LoVo (cell line): ENCODE data around the gene DEGS1.
"Not testable (repeated sequence)": the region's sequence is repeated elsewhere in the genome, so short reads cannot be mapped to it uniquely, and the experiment has no call there.

Experiments used
- DNase-seq: peaks from one replicate; pipeline ENCODE4 v3.0.0-alpha.2; 2016; ENCODE audit warnings: low spot score

The DEGS1 gene

DNA sequence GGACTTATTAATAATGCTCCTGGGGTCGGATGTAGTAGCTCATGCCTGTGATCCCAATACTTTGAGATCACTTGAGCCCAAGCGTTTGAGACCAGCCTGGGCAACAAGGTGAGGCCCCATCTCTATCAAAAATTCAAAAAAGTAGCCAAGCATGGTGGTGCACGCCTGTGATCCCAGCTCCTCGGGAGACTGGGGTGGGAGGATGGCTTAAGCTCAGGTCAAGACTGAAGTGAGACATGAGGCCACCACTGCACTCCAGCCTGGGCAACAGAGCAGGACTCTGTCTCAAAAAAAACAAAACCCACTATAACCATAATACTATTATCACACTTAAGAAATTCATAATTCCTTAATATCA, 1.6 kb upstream of the DEGS1 start:
- no peak for DNase-seq

DNA sequence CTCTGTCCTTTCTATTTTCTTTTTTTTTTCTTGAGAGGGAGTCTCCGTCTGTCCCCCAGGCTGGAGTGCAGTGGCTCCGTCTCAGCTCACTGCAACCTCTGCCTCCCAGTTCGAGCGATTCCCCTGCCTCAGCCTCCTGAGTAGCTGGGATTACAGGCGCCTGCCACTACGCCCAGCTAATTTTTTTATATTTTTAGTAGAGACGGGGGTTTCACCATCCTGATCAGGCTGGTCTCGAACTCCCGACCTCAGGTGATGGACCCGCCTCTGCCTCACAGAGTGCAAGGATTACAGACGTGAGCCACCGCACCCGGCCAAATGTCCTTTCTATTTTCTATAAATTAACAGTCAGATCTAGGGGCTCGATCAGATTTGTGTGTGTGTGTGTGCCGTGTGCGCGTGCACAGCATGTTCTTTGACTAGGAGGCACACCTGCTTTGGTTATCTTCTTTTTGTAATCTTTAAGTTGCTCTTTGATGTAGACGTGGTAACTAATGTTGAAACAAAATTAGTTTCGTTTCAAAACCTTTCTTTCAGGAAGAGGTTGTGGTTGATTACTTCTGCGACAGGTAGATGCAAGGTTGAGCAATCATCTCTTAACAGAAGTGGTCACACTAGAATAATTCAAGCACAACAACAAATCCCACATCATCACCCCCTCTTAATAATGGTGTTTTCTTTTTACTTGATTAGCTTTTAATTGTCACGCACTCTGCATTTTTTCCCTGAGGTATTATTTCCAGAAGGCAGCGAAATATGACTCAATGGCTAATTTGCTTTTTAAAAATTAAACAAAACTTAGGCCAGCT, 779 bp upstream of the DEGS1 start:
- peak; percentile 32 for DNase-seq

DNA sequence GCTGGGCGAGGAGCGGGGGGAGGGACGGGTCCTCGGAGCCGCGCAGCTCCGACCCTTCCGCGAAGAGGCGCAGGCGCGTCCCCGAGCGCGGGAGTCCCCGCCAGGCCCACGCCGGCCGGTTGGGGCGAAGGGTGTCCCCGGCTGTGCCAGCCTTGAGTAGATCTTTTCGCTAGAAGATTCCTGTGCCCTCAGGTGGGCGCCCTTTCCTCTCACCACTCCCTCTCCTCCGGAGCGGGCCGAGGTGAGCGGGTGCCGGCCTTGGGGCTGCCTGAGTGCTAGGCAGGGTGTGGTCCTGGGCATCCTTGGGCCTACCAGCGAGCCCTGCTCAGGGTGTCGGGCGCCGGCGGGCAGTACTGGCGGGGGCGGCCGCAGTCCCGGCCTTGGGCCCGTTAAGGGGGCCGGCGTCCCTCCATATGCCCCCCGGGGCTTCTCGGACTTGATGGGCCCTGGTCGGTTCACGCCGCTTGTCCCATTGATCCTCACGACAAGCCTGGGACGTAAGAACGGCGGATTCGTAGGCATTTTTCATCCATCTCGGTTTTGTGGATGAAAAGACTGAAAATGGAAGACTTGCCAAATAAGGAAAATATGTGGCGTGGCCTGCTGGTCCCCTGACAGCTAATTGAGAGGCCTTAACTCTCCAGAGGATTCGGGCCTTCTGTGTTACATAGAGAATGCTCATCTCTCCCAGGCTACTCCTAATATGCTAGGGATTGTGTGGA, 712 bp downstream of the DEGS1 start:
- DNase-seq, result peak; percentile 49

DNA sequence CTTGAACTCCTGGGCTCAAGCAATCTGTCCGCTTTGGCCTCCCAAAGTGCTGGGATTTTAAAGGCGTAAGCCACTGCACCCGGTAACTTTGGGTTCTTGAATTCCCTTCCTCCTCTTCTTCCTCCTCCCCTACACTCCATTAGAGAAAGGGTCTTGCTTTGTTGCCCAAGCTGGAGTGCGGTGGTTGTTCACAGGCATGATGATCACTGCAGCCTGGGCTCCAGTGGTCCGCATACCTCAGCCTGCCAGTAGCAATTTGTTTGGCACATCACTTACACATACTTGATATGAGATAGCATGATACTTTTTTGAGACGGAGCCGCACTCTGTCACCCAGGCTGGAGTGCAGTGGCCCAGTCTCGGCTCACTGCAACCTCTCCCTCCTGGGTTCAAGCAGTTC, 2.2 kb downstream of the DEGS1 start:
- no peak for DNase-seq

DNA sequence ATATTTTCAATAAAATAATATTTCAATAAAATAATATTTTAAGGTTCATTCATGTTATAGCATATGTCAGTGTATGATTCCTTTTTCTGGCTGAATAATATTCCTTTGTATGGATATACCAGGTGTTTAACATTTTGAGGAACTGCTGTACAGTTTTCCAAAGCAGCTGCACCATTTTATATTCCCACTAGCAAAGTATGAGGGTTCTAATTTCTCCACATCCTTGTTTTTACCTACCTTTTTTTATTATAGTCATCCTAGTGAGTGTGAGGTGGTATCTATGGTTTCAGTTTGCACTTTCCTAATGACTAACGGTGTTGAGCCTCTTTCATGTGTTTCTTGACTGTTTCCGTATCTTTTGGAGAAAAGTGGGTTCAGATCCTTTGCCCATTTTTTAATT, 5.2 kb downstream of the DEGS1 start:
- no peak for DNase-seq

DNA sequence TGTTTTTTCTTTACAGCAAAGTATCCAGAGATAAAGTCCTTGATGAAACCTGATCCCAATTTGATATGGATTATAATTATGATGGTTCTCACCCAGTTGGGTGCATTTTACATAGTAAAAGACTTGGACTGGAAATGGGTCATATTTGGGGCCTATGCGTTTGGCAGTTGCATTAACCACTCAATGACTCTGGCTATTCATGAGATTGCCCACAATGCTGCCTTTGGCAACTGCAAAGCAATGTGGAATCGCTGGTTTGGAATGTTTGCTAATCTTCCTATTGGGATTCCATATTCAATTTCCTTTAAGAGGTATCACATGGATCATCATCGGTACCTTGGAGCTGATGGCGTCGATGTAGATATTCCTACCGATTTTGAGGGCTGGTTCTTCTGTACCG, 6.5 kb downstream of the DEGS1 start:
- DNase-seq, result no peak

DNA sequence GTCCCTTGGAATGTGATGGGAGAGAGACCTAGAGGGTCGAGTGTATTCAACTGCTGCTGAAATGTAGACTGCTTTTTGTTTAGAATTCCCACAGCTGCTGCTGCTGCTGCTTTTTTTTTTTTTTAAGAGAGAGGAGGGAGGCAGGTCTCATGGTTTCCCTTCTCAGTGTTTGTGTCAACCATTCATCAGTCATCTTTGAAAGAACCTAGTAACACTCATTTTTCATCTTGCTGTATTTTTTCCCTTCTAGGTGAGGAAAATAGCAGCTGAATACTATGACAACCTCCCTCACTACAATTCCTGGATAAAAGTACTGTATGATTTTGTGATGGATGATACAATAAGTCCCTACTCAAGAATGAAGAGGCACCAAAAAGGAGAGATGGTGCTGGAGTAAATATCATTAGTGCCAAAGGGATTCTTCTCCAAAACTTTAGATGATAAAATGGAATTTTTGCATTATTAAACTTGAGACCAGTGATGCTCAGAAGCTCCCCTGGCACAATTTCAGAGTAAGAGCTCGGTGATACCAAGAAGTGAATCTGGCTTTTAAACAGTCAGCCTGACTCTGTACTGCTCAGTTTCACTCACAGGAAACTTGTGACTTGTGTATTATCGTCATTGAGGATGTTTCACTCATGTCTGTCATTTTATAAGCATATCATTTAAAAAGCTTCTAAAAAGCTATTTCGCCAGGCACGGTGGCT, 9.2 kb downstream of the DEGS1 start:
- DNase-seq, result no peak

DNA sequence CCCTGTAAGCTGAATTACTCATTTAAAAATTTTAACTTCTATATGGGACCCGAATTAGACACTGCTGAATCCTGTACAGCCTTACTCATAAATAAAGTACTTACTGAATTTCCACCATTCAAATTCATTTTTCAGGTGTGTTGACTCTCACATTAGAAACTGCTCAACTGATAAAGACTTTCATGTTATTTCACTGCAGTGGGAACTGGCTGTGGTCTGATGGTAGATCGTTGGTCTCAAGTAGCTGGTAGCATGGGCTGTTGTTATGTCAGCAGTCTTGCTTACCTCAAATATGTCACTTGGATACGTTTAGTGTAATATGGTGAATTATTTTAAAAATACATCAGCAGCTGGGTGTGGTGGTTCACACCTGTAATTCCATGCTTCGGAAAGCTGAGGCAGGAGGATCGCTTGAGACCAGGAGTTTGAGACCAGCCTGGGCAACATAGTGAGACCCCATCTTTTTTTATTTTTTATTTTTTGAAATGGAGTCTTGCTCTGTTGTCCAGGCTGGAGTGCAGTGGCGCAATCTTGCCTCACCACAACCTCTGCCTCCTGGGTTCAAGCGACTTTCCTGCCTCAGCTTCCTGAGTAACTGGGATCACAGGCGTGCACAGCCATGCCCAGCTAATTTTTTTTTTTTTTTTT, 10.4 kb downstream of the DEGS1 start:
- DNase-seq, result no peak

DNA sequence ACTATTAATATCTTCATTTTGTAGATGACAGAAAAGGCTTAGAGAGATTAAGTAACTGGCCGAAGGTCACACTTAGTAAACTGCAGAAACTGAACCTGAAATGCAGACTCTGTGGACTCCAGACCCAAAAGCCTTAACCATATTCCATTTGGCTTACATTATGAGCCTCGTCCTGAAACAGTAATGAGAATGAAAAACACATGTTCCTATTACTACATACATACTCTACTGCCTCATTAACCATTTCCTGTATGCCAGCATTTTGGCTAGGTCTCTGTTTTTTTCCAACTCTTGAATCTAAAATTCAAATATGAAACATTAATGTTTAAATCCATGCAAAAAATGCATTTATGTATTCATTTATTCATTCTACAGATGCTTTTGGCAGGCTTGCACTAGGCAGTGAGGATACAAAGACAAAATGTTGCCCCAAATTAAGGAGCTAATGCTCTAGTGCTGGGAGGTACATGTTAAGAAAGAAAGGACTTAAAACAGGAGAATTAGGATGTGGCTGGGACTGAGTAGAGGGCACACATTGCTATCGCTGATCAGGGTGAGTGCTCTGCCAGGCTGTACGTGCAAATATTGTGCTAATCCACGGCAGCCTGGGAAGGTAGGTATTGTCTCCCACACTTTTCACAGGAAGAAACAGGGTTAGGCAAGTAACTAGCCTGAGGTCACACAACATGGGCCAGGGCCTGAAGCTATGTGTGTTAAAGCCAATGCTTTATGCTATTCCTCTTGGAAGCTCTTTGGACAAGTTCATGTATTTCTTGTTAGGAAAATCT, 14.0 kb downstream of the DEGS1 start:
- no peak for DNase-seq

DNA sequence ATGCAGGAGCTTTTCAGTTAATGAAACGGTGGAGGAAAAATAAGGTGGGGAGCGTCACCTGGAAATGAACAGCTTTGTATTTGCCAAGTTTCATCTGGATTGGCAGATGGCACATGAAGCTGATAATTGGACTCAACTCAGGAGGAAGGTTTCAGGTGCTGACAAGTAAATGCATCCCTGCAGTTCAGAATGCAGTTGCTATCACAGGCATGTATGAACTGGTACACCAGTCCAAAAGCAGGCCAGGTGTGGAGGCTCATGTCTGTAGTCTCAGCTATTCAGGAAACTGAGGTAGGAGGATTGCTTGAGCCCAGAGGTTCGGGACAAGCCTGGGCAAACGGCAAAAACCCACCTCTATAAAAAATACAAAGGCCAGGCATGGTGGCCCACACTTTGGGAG, 15.5 kb downstream of the DEGS1 start:
- no peak for DNase-seq

DNA sequence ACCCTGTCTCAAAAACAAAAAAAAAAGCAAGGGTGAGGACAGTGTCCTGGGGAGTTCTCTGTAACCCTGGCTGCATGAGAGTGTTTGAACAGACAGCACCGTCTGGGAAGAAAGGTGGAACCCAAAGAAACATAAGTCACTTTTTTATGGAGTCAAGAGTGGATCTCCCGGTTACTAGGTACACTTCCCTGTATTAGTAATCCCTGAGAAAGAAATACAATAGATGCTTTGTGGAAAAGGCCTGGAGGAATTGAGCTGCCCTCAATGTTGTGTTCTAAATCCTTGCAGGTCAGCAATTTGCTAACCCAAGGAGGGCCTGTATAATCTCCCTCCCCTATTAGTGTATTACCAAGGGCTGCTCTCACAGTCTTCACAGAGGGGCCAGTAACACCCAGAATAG, 16.6 kb downstream of the DEGS1 start:
- DNase-seq, result no peak

DNA sequence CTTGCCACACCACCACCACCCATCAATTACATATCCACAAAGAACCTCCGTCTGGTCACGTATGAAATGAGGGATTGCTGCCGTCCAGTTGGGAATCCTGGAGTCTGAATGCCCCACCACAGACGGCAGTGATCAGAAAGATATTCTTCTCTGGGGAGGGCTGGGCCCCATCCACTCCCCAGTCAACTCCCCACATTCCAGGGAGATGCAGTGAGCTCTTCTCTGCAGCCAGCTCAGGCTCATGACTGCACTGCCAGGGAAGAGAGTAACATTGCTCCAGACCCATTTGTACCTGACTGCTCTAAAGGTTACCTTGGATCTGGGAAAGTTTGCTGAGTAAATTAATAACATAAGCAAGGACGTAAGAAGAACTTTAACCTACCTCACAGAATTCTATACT, 18.3 kb downstream of the DEGS1 start:
- DNase-seq, result no peak

DNA sequence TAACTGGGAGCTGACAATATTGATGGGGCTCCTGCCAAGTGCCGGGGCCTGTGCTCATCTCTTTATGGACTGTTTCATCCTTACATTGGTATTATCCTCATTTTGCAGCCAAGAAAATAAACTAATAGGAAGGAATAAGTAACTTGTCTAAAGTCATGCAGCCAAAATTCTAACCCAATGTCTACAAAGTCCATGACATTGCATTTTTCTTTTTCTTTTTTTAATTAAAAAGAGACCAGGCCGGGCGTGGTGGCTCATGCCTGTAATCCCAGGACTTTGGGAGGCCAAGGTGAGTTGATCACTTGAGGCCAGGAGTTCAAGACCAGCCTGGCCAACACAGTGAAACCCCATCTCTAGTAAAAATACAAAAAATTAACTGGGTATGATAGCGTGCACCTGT, 18.8 kb downstream of the DEGS1 start:
- no peak for DNase-seq

DNA sequence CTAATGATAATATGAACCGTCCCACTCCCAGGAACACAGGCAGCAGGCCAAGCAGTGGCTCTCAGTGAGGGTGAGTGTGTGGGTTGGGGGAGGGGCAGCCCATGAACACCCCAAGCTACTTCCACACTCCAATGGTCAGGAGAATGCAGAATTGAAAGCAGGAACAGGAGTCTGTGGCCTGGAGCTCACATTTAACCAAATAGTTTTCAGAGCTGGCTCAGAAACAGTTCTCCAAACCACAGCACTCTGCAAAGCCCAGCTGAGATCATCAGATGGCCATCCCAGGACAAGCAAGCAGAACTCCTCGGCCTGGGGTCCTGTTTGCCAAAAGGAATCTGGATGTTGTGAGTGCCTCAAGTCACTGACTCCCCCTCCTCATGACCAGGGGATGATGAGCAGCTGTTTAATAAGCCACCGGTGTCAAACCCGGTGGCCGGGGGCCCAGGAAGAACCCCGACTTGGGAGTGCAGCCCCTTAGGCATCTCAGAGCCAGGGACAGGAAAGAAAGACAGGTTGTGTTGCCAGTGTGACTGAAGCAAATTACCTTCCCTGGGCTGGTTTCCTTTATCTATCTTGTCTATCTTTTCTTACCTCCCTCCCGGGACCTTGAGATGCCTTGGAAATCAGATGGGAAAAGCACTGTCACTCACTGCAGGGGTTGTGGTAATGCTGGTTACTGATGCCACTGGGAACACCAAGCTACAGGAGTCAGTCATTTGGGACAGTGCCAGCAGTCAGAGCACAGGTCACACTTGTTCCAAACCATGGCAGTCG, 20.4 kb downstream of the DEGS1 start:
- DNase-seq, result no peak

DNA sequence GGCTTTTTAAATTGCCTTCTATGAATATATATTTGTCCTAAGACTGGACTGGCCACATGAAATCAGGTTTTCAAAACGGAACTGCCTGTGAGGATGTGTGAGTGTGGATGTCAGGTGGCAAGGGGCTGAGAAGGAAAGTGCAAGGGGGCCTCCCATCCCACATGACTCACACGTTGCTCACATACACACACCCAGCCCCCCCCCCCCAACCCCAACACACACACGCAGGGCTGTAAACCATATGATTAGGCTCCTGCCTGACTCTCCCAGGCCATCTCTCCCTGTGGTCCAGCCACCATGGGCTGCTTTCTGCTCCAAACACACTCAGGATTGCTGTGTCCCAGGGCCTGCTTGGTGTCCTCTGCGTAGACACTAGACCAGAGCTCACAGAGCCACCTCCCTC, 22.4 kb downstream of the DEGS1 start:
- DNase-seq, result no peak

DNA sequence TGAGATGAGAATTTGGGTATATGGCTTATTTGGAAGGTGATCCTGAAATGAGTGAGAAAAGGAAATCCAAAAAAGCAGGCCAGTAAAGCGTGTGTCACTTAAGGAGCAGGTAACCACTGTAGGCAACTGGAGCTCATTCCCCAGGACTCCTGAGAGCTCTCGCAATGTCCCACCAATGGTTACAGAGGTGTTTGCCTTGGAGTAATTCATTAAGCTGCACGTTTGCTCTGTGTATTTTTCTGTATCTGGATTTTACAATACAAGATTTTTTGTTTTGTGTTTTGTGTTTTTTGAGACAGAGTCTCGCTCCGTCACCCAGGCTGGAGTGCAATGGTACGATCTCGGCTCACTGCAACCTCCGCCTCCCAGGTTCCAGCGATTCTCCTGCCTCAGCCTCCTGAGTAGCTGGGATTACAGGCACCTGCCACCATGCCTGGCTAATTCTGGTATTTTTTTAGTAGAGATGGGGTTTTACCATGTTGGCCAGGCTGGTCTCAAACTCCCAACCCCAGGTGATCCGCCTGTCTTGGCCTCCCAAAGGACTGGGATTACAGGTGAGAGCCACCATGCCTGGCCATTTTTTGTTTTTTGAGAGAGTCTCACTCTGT, 23.0 kb downstream of the DEGS1 start:
- DNase-seq, result not testable (repeated sequence)

DNA sequence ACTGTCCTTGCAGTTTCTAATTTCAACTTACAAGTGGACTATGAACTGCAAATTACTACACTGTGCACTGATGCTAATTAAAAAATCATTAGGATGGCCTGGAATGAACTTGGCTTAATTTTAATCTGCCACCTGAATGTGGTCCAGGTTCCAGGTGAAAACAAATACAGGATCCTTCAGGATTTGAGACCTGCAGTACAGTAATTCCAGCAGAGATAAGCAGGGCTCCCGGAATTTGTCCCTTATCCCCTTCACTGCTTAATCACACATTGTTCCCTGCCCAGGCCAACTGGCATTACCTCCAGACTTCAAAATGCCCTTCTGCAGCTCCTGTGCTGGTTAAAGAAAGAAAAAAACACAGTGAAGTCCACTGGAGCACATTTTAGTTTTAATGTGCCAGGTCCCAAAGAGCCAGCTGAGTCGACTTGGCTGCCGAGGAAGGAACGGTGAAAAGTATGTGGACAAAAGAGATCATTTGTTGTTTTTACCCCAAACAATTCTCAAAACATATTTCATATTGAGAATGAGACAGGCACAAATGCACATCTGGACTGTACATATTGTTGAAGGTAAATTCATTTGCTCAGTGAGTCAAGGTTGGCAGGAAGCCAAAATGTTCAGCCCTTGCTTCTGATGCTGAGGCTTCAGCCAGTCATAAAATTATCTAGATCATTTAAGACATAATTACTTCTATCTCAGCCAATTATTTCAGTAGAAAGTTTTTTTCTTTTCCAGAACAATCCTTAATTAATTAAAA, 28.3 kb downstream of the DEGS1 start:
- DNase-seq, result peak; percentile 63

DNA sequence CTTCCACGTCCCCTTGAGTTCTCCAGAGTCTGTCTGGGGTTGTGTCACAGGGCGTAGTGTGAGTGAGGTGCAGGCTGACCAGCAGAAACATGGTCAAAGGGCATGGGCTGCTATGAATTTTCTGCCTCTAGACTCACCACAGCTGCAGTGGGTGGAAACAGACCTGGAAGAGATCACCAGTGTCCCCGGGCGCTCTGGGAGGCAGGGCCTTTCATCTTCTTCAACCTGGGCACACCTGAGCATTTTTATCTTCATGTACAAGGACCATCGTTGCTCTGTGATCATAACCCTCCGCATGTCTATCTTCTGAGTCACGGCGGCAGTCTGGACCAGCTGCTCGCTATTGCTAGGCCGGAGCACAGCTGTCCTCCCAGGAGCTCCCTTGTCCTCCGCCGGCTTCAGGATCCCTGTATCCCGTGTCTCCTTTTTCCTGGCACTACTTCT, 29.6 kb downstream of the DEGS1 start:
- no peak for DNase-seq

DNA sequence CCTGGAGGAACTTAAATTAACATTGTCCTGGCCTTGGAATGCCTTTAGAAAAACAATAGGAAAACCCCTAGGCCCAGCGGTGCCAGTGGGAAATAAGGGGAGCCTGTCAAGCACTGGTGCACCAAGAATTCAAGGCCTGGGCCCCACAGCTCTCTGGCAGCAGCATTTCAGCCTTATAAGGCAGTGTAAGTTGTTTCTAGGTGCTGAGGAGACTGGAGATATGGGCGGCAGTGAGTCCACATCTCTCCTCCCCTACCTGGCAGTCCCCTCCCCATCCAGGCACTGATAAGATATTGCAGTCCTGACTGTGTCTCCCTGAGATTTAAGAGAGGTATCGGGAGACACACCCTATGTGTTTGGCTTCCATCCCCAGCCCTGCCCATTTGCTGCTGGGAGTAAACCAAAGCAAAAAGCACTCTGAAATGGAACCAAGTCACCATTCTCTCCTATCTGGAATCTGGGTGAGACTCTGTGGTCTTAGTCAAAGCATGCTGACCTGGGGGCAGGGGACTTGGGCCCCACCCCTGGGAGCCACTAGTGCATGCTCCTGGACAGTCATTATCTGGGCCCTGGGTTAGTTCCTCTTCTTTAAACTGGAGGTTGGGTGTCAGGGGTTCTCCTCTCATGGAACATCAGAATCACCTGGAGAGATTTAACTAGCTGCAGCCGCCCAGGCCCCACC, 30.5 kb downstream of the DEGS1 start:
- DNase-seq, result no peak
